SK-N-SH (cell line): ENCODE results near the gene PUS1. TPM values are rescaled to one million over a fixed set of nuclear protein-coding genes. Genes with fewer than 3 reads are reported as not detected.

Experiments used
- CTCF ChIA-PET: fragments of 300-600, 350-600 bp; formaldehyde crosslinking; extraction: SDS; loops from one replicate; lab custom pipeline; 2021; lab: Yijun Ruan, JAX
- POLR2A ChIA-PET: fragments of 350-600 bp; sonication (Branson Sonifier 250); formaldehyde crosslinking; extraction: SDS; loops from one replicate; lab custom pipeline; 2020; ENCODE audit warnings: antibody characterized with exemption, inconsistent platforms; lab: Yijun Ruan, JAX
- DNase-seq: peaks from one replicate; pipeline ENCODE4 v3.0.0; 2012
- H2AFZ ChIP-seq: fragments of 200-600 bp; sonication (generic); 2 replicates; pipeline ENCODE4 v1.8.1; 2016; ENCODE audit warnings: antibody characterized with exemption, mild to moderate bottlenecking, low read depth
- H3F3A ChIP-seq: fragments of 200-600 bp; sonication (generic); replicated peaks from 2 replicates; pipeline ENCODE3; 2016; ENCODE audit warnings: antibody characterized with exemption, mild to moderate bottlenecking; ENCODE audit not compliant: insufficient read depth
- H3K27ac ChIP-seq, 2 experiments: fragments of 200-500 bp in 1 of 2; fragments of 200-600 bp in 1 of 2; sonication (Bioruptor generic) in 1 of 2; sonication (generic), shearing (Covaris generic) in 1 of 2; 2 replicates each; pipeline versions ENCODE4 v1.5.1 to v1.6.1; 2014 to 2016; ENCODE audit warnings: low read depth in 2 of 2, inconsistent platforms in 1 of 2, low read length in 1 of 2, mild to moderate bottlenecking in 1 of 2, mixed read lengths in 1 of 2
- H3K27me3 ChIP-seq: fragments of 200-600 bp; sonication (generic), shearing (Covaris generic); 2 replicates; pipeline ENCODE4 v1.6.1; 2016; ENCODE audit warnings: mixed run types; ENCODE audit not compliant: insufficient read depth
- H3K36me3 ChIP-seq, 2 experiments: fragments of 200-500 bp in 1 of 2; fragments of 200-600 bp in 1 of 2; sonication (Bioruptor generic) in 1 of 2; sonication (generic) in 1 of 2; replicated peaks in 1 of 2; 2 replicates each; pipeline versions ENCODE3 to v1.5.1; 2014 to 2016; ENCODE audit warnings: low read length in 1 of 2, mild to moderate bottlenecking in 1 of 2; ENCODE audit not compliant: insufficient read depth in 2 of 2, control insufficient read depth in 1 of 2
- H3K4me1 ChIP-seq, 2 experiments: fragments of 200-500 bp in 1 of 2; fragments of 200-600 bp in 1 of 2; sonication (Bioruptor generic) in 1 of 2; sonication (generic), shearing (Covaris generic) in 1 of 2; 2 replicates each; pipeline versions ENCODE4 v1.5.1 to v1.6.1; 2014 to 2016; ENCODE audit warnings: low read depth in 1 of 2, low read length in 1 of 2, mixed run types in 1 of 2; ENCODE audit not compliant: insufficient read depth in 2 of 2, control insufficient read depth in 1 of 2
- H3K4me2 ChIP-seq: fragments of 200-600 bp; sonication (generic), shearing (Covaris generic); 2 replicates; pipeline ENCODE4 v1.6.1; 2017; ENCODE audit warnings: mixed run types
- H3K4me3 ChIP-seq, 2 experiments: fragments of 200-500 bp in 1 of 2; fragments of 200-600 bp in 1 of 2; sonication (Bioruptor generic) in 1 of 2; sonication (generic), shearing (Covaris generic) in 1 of 2; 2 replicates each; pipeline versions ENCODE4 v1.5.1 to v1.8.1; 2014 to 2016; ENCODE audit warnings: low read depth in 2 of 2, inconsistent platforms in 1 of 2, low read length in 1 of 2, mild to moderate bottlenecking in 1 of 2, mixed read lengths in 1 of 2, moderate library complexity in 1 of 2
- H3K79me2 ChIP-seq: fragments of 200-600 bp; sonication (generic); 2 replicates; pipeline ENCODE4 v1.8.1; 2017; ENCODE audit warnings: mild to moderate bottlenecking; ENCODE audit not compliant: insufficient read depth
- H3K9ac ChIP-seq: fragments of 200-600 bp; sonication (generic); 2 replicates; pipeline ENCODE4 v1.6.1; 2017; ENCODE audit warnings: mixed run types
- H3K9me2 ChIP-seq: fragments of 200-600 bp; sonication (generic); 2 replicates; pipeline ENCODE4 v1.6.1; 2017; ENCODE audit warnings: mixed run types
- H3K9me3 ChIP-seq: fragments of 200-600 bp; sonication (generic); 2 replicates; pipeline ENCODE4 v1.6.1; 2017; ENCODE audit warnings: mixed run types, mild to moderate bottlenecking, moderate library complexity
- H4K20me1 ChIP-seq: fragments of 200-600 bp; sonication (generic); 2 replicates; pipeline ENCODE4 v1.6.1; 2017; ENCODE audit warnings: mild to moderate bottlenecking, mixed run types; ENCODE audit not compliant: insufficient read depth
- CHD2 ChIP-seq: fragments of 150-350 bp; IDR thresholded peaks from 2 replicates; pipeline ENCODE4 v1.6.1; 2018; ENCODE audit warnings: low read length; ENCODE audit not compliant: partially characterized antibody
- EP300 ChIP-seq, 2 experiments: IDR thresholded peaks; 2 replicates each; pipeline versions ENCODE4 v1.4.0 to v1.6.1; 2012; ENCODE audit warnings: borderline replicate concordance in 1 of 2, low read depth in 1 of 2, low read length in 1 of 2
- EZH2phosphoT487 ChIP-seq: fragments of 200-600 bp; sonication (generic); IDR thresholded peaks from 2 replicates; pipeline ENCODE4 v1.6.1; 2017; ENCODE audit warnings: low read depth, mixed run types, mild to moderate bottlenecking, antibody characterized with exemption, moderate library complexity, borderline replicate concordance
- FOXM1 ChIP-seq: IDR thresholded peaks from 2 replicates; pipeline ENCODE4 v1.4.0; 2012; ENCODE audit warnings: low read depth, mild to moderate bottlenecking
- GABPA ChIP-seq: IDR thresholded peaks from 2 replicates; pipeline ENCODE4 v1.4.0; 2012; ENCODE audit warnings: low read depth, mild to moderate bottlenecking
- IRF3 ChIP-seq: fragments of 150-350 bp; IDR thresholded peaks from 2 replicates; pipeline ENCODE4 v1.6.1; 2016; ENCODE audit warnings: mild to moderate bottlenecking, low read depth, low read length
- NFIC ChIP-seq: IDR thresholded peaks from 2 replicates; pipeline ENCODE4 v1.4.0; 2012; ENCODE audit warnings: borderline replicate concordance
- NRF1 ChIP-seq: IDR thresholded peaks from 2 replicates; pipeline ENCODE4 v1.6.1; 2012; ENCODE audit warnings: low read depth, mild to moderate bottlenecking, low read length
- POLR2AphosphoS5 ChIP-seq: IDR thresholded peaks from 2 replicates; pipeline ENCODE4 v1.6.1; 2012; ENCODE audit warnings: low read depth, low read length
- RAD21 ChIP-seq: IDR thresholded peaks from 2 replicates; pipeline ENCODE4 v1.6.1; 2012; ENCODE audit warnings: mild to moderate bottlenecking, low read length
- RCOR1 ChIP-seq: fragments of 150-350 bp; IDR thresholded peaks from 2 replicates; pipeline ENCODE4 v1.6.1; 2017; ENCODE audit warnings: antibody characterized with exemption, low read length
- RFX5 ChIP-seq: IDR thresholded peaks from 2 replicates; pipeline ENCODE4 v1.6.1; 2012; ENCODE audit warnings: mild to moderate bottlenecking, improper control_type of control experiment, low read length
- SIN3A ChIP-seq: IDR thresholded peaks from 2 replicates; pipeline ENCODE4 v1.6.1; 2012; ENCODE audit warnings: low read depth, mild to moderate bottlenecking, low read length, moderate library complexity, borderline replicate concordance
- SMC3 ChIP-seq: IDR thresholded peaks from 2 replicates; pipeline ENCODE4 v1.6.1; 2012; ENCODE audit warnings: low read depth, low read length, improper control_type of control experiment
- TCF12 ChIP-seq: IDR thresholded peaks from 2 replicates; pipeline ENCODE4 v1.4.0; 2012
- ZBTB33 ChIP-seq: IDR thresholded peaks from 2 replicates; pipeline ENCODE4 v1.4.0; 2012; ENCODE audit warnings: low read depth, borderline replicate concordance
- WGBS: methylation state at CpG from one replicate; pipeline ENCODE4 v1.1.6; 2017; ENCODE audit warnings: low lambda C conversion rate; 5-methylcytosine and 5-hydroxymethylcytosine counted together
- polyA plus RNA-seq, 3 experiments: library from polyadenylated mRNA; depleted of rRNA; stranded (reverse); fragments of >200 nt; gene quantifications; 2 replicates each; pipeline ENCODE4 v1.2.3, GENCODE V29; 2012
- TF ChIP-seq, protein P1 (sequence below): fragments of 200-600 bp; sonication (generic); IDR thresholded peaks from 2 replicates; pipeline ENCODE4 v1.6.1; 2017; ENCODE audit warnings: antibody characterized with exemption, mild to moderate bottlenecking, moderate library complexity
- TF ChIP-seq, protein P2 (sequence below): IDR thresholded peaks from 2 replicates; pipeline ENCODE4; 2012
- TF ChIP-seq, protein P3 (sequence below): fragments of 150-350 bp; IDR thresholded peaks from 2 replicates; pipeline ENCODE4 v1.6.1; 2017; ENCODE audit warnings: antibody characterized with exemption, low read length, low read depth, borderline replicate concordance

The PUS1 gene
- polyA plus RNA-seq, 1 of the 3 experiments (the other 2 are of a cell fraction), result 53.1 TPM

GRCh38 chr12:131965073-131965472 is 36.0 kb downstream of the PUS1 start:
- no peak for DNase-seq
- CTCF ChIA-PET, result no interaction called here
- 72% methylated on average over 2 of the region's 2 CpGs for WGBS

More at GRCh38 chr12:131965073-131965472, 36.0 kb downstream of the PUS1 start:
- no peaks in the 10 kb centered on the region for H3K9me3 ChIP-seq
- H3K27ac ChIP-seq, result no peak overlapping the region; a peak in 1 of 4 replicates
- peaks cover 10% of the 10 kb centered on the region for H3F3A ChIP-seq
- TF ChIP-seq FOXM1 (no peak), NRF1 (no peak), NFIC (no peak), RCOR1 (no peak), EP300 (IDR thresholded peaks at IDR 0.05; ENCODE audit: borderline replicate concordance in 1 of 2, low read depth in 1 of 2, low read length in 1 of 2) (no peak), GABPA (no peak), SMC3 (no peak), IRF3 (no peak), SIN3A (no peak), POLR2AphosphoS5 (no peak), RFX5 (no peak), ZBTB33 (no peak), EZH2phosphoT487 (no peak), RAD21 (no peak), CHD2 (no peak), TCF12 (no peak)
- TF ChIP-seq, protein P1, sequence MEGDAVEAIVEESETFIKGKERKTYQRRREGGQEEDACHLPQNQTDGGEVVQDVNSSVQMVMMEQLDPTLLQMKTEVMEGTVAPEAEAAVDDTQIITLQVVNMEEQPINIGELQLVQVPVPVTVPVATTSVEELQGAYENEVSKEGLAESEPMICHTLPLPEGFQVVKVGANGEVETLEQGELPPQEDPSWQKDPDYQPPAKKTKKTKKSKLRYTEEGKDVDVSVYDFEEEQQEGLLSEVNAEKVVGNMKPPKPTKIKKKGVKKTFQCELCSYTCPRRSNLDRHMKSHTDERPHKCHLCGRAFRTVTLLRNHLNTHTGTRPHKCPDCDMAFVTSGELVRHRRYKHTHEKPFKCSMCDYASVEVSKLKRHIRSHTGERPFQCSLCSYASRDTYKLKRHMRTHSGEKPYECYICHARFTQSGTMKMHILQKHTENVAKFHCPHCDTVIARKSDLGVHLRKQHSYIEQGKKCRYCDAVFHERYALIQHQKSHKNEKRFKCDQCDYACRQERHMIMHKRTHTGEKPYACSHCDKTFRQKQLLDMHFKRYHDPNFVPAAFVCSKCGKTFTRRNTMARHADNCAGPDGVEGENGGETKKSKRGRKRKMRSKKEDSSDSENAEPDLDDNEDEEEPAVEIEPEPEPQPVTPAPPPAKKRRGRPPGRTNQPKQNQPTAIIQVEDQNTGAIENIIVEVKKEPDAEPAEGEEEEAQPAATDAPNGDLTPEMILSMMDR, result no peak
- TF ChIP-seq, protein P2, sequence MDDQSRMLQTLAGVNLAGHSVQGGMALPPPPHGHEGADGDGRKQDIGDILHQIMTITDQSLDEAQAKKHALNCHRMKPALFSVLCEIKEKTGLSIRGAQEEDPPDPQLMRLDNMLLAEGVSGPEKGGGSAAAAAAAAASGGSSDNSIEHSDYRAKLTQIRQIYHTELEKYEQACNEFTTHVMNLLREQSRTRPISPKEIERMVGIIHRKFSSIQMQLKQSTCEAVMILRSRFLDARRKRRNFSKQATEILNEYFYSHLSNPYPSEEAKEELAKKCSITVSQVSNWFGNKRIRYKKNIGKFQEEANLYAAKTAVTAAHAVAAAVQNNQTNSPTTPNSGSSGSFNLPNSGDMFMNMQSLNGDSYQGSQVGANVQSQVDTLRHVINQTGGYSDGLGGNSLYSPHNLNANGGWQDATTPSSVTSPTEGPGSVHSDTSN, result no peak
- TF ChIP-seq, protein P3, sequence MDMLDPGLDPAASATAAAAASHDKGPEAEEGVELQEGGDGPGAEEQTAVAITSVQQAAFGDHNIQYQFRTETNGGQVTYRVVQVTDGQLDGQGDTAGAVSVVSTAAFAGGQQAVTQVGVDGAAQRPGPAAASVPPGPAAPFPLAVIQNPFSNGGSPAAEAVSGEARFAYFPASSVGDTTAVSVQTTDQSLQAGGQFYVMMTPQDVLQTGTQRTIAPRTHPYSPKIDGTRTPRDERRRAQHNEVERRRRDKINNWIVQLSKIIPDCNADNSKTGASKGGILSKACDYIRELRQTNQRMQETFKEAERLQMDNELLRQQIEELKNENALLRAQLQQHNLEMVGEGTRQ, result no peak
- no peak overlapping the region for H3K4me3 ChIP-seq
- peaks cover 15 to 18% of the 10 kb centered on the region in 2 experiments for H3K36me3 ChIP-seq
- peaks cover 2 to 8% of the 10 kb centered on the region in 2 experiments; a peak in 2 of 4 replicates for H3K4me1 ChIP-seq
- H2AFZ ChIP-seq, result no peak overlapping the region
- H3K9me2 ChIP-seq, result no peaks in the 10 kb centered on the region
- H3K27me3 ChIP-seq, result no peaks in the 10 kb centered on the region
- H4K20me1 ChIP-seq, result peaks cover 84% of the 10 kb centered on the region
- POLR2A ChIA-PET, result no interaction called here
- H3K79me2 ChIP-seq, result peaks cover 89% of the 10 kb centered on the region
- no peak overlapping the region for H3K9ac ChIP-seq
- H3K4me2 ChIP-seq, result no peak overlapping the region
